NCI-H510A treated with DMSO at 0.1 percent for 48 hours (cell line): ENCODE measurements around the gene NT5DC4.

Source experiments
- DNase-seq: peaks from one replicate; lab custom pipeline; 2025; lab: John Stamatoyannopoulos, UW

NT5DC4 gene

DNA sequence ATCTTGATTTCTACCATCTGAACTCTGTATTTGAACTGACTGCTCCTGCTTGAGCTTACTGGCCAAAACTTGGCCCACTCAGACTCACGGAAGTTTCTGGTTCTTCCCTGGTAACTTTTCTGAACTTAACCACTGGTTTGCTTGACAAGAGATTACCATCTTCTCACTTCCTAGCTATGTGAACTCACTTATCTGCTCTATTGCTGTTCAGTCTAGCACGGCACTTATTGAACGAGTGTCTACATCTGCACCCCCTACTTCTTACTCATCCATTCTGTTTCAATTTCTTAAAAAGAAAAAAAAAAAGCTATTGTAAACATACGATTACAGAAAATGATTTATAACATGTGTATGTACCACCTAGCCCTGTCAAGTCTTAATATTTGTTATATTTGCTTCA lies 34.6 kb downstream of the NT5DC4 start:
- DNase-seq = no peak

DNA sequence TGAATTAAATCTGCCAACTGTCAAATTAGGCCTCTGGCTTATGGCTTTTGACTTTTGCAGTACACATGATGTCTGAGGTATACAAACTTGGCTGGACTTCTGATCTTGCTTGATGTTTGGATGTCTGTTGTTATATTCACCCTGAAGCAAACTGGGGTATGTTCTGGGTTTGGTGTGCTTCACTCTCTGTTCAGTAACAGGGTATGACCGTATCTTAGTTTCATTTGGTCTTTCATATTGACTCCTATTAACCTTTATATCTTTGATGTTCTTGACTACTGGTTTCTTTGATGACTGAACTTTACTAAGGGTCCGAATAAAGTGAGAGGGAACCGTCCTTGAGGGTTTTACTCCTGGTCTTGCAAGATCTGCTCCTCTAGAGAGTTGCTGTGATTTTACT lies 35.4 kb downstream of the NT5DC4 start:
- no peak for DNase-seq

- DNase-seq = no peak
Observed at GRCh38 chr2:112757265-112757664, 36.4 kb downstream of the NT5DC4 start.

DNA sequence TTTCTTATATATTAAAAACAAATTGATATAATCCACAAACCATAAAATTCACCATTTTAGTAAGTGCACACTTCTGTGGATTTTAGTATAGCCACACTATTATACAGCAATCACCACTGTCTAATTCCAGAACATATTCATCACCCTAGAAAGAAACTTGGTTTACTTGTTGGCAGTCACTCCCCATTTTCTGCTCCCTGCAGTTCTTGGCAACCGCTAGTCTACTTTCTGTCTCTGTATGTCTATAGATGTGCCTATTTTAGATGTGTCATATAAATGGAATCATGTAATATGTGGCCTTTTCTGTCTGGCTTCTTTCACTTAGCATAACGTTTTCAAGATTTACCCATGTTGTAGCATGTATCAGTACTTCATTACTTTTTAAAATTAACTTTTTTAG lies 37.9 kb downstream of the NT5DC4 start:
- DNase-seq = no peak

DNA sequence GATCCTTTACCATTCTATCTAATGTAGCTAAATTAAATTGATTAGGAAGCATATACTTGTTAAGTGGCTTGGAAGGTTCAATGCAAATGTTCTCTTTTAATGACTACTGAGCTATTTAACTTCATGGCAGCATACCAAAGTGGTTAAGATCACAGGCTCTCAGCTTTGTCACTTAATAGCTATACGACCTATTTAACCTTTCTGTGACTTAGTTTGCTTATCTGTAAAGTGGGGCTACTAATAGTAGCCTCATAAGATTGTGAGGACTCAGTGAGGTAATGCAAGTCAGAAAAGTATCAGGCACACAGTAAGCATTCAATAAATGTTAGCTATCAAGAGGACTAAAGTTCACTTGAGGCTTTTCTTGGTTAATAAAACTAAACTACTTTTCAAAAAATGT lies 39.3 kb downstream of the NT5DC4 start:
- no peak for DNase-seq

GRCh38 chr2:112762276-112762675 lies 41.5 kb downstream of the NT5DC4 start:
- DNase-seq = no peak

GRCh38 chr2:112764071-112765044 lies 43.5 kb downstream of the NT5DC4 start, which contains the start of gene CKAP2L:
Gene CKAP2L (minus strand): TSS chr2:112764609. CDS start chr2:112764598, 11 bp downstream.
- DNase-seq = peak; percentile 96

GRCh38 chr2:112765251-112765650 lies 44.4 kb downstream of the NT5DC4 start:
- peak; percentile 18 for DNase-seq

- no peak for DNase-seq
Observed at GRCh38 chr2:112767693-112768330, 47.0 kb downstream of the NT5DC4 start.

DNA sequence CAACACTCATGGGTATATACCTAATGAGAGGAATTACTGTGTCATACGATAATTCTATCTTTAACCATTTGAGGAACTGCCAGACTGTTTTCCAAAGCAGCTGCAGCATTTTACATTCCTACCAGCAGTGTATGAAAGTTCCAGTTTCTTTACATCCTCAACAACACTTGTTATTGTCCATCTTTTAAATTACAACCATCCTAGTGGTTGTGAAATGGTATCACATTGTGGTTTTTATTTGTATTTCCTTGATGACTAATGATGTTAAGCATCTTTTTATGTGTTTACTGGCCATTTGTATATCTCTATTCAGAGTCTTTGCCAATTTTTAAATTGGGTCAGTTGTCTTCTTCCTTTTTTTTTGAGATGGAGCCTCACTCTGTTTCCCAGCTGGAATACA lies 47.6 kb downstream of the NT5DC4 start:
- DNase-seq = no peak

DNA sequence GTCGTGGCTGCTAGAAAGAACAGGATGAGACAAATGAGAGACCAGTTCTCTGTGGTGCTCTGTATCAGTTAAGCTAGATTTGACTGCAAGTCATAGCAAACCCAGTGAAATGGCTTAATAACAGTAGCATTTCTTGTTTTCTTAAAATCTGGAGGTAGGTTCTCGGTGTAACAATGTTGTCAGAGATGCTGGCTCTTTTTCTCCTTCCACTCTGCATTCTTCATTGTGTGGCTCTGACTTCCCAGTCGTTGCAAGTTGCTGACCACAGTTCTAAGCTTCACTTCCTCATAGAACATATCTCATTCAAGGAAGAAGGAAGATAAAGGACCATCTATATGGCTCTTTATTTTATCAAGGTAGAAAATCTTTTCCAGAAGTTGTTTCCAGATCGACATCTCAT lies 51.5 kb downstream of the NT5DC4 start:
- no peak for DNase-seq

DNA sequence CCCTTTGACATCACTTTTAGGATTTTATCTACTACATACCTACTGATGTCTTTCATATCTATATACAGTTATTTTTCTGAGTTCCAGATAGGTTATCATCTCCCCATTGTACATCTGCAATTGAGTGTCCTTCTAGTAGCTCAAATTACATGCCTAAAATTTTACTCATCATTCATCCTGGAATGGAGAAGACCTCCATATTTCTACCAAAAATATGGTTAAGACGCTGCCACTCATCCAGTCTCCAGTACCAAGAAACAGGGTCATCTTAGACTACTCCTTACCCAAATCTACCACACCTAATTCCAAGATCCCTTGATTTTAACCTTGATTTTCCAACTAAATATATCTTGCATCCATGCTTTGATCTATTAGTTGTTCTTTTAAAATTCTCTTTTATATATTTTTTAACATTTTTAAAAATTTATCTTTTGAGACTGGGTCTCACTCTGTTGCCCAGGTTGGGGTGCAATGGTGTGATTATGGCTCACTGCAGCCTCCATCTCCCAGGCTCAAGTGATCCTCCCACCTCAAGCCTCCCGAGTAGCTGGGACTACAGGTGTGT lies 52.2 kb downstream of the NT5DC4 start:
- DNase-seq = no peak

DNA sequence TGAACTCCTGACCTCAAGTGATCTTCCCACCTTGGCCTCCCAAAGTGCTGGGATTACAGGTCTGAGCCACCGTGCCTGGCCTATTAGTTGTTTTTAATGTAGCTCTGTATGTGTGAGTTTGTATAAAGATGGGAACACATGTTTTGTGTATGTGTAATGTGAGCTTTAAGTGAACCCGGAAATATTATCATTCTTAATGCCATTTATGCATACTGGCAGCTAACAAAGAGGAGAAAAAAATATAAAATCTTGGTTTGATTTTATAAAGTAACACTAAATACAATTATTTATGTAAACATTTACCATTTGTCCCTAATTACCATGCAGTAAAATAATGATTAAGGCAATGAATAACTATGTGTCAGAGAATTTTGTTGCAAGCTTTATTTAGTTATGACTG lies 52.7 kb downstream of the NT5DC4 start:
- DNase-seq = no peak

GRCh38 chr2:112774536-112775285 lies 53.9 kb downstream of the NT5DC4 start:
- no peak for DNase-seq

GRCh38 chr2:112776113-112776512 lies 55.3 kb downstream of the NT5DC4 start:
- no peak for DNase-seq

DNA sequence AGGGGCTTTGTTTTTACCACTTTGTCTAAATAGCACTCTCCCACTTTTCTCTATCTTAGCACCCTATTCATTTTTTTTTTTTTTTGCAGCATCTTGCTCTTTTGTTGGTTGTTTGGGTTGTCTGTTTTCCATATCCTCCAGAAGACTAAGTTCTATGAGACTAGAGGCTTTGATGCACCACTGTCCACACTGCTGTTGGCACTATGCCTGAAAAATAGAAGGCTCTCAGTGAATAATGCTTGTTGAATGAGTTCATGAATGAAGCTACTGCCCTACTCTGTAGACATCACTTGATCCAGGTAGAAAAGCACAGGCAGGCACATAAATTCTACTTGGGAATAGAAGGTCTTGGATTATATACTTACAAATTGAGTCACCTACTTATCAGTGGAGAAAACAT lies 56.2 kb downstream of the NT5DC4 start:
- DNase-seq = no peak

GRCh38 chr2:112779598-112779997 lies 58.8 kb downstream of the NT5DC4 start:
- DNase-seq = no peak

- DNase-seq = no peak
Observed at GRCh38 chr2:112782234-112782799, 61.5 kb downstream of the NT5DC4 start.

- DNase-seq = no peak
Observed at GRCh38 chr2:112783187-112783714, 62.4 kb downstream of the NT5DC4 start.

GRCh38 chr2:112784199-112785189 lies 63.7 kb downstream of the NT5DC4 start, which contains the start of gene IL1A:
Gene IL1A (minus strand): TSS chr2:112784493. CDS start chr2:112783770, 723 bp downstream.
- DNase-seq = no peak
